SH-SY5Y (cell line): ENCODE data around the gene TAAR9.

Source experiments
- GATA2 ChIP-seq: IDR thresholded peaks from 2 replicates; pipeline ENCODE4 v1.6.1; 2011; ENCODE audit warnings: mild to moderate bottlenecking, low read depth, low read length
- GATA3 ChIP-seq: IDR thresholded peaks from 2 replicates; pipeline ENCODE4 v1.6.1; 2011; ENCODE audit warnings: low read depth, mild to moderate bottlenecking, low read length, moderate library complexity

- TF ChIP-seq GATA2 (no peak), GATA3 (no peak)
Measured at GRCh38 chr6:132491881-132492280, 46.2 kb upstream of the TAAR9 start.
